DND-41 (cell line): ENCODE data around the gene TWIST2.

Experiments
- ATAC-seq: fragments of 200-7000 bp; cut with Tn5 transposase; 3 replicates; pipeline ENCODE4 v1.9.1; 2021; ENCODE audit warnings: low read depth; ENCODE audit not compliant: insufficient read depth
- DNase-seq: peaks from one replicate; pipeline ENCODE4 v3.0.0-alpha.2; 2020
- H2AFZ ChIP-seq: 2 replicates; pipeline ENCODE4 v1.6.0; 2012; ENCODE audit warnings: low read depth, low read length
- H3K27ac ChIP-seq: 2 replicates; pipeline ENCODE4 v1.5.1; 2012; ENCODE audit warnings: low read length, inconsistent platforms
- H3K27me3 ChIP-seq: fragments of 200-600 bp; sonication (generic); 2 replicates; pipeline ENCODE4 v1.6.0; 2012; ENCODE audit warnings: low read length, mild to moderate bottlenecking, inconsistent platforms; ENCODE audit not compliant: insufficient read depth, poor library complexity
- H3K36me3 ChIP-seq: 2 replicates; pipeline ENCODE4 v1.5.1; 2012; ENCODE audit warnings: low read length, inconsistent platforms; ENCODE audit not compliant: insufficient read depth
- H3K4me1 ChIP-seq: 2 replicates; pipeline ENCODE4 v1.5.1; 2012; ENCODE audit warnings: mild to moderate bottlenecking, low read length; ENCODE audit not compliant: insufficient read depth
- H3K4me2 ChIP-seq: 2 replicates; pipeline ENCODE4 v1.6.0; 2012; ENCODE audit warnings: mild to moderate bottlenecking, moderate library complexity, low read length, inconsistent platforms; ENCODE audit not compliant: insufficient read depth
- H3K4me3 ChIP-seq, 2 experiments: fragments of 200-600 bp in 1 of 2; shearing (Covaris generic) in 1 of 2; 2 replicates each; pipeline ENCODE4 v1.5.1; 2012 to 2016; ENCODE audit warnings: inconsistent platforms in 2 of 2, low read length in 2 of 2, mild to moderate bottlenecking in 2 of 2, low read depth in 1 of 2, moderate library complexity in 1 of 2
- H3K79me2 ChIP-seq: 2 replicates; pipeline ENCODE4 v1.6.0; 2012; ENCODE audit warnings: low read length, inconsistent platforms; ENCODE audit not compliant: insufficient read depth
- H3K9ac ChIP-seq: 2 replicates; pipeline ENCODE4 v1.6.0; 2012; ENCODE audit warnings: low read depth, mild to moderate bottlenecking, inconsistent platforms, low read length, moderate library complexity
- H3K9me3 ChIP-seq: 2 replicates; pipeline ENCODE4 v1.5.1; 2012; ENCODE audit warnings: low read length, moderate library complexity, mild to moderate bottlenecking, inconsistent platforms; ENCODE audit not compliant: insufficient read depth, severe bottlenecking
- H4K20me1 ChIP-seq: 2 replicates; pipeline ENCODE4 v1.6.0; 2012; ENCODE audit warnings: low read length; ENCODE audit not compliant: insufficient read depth
- CTCF ChIP-seq: IDR thresholded peaks from 2 replicates; pipeline ENCODE4 v1.5.1; 2012; ENCODE audit warnings: borderline replicate concordance, low read length, moderate library complexity, mild to moderate bottlenecking; ENCODE audit not compliant: poor library complexity, severe bottlenecking; ENCODE audit errors: extremely low read depth
- EZH2 ChIP-seq: IDR thresholded peaks from 3 replicates; pipeline ENCODE4 v1.6.1; 2012; ENCODE audit warnings: borderline replicate concordance, low read depth, mild to moderate bottlenecking, moderate library complexity, low read length, inconsistent platforms; ENCODE audit not compliant: severe bottlenecking

The TWIST2 gene

DNA sequence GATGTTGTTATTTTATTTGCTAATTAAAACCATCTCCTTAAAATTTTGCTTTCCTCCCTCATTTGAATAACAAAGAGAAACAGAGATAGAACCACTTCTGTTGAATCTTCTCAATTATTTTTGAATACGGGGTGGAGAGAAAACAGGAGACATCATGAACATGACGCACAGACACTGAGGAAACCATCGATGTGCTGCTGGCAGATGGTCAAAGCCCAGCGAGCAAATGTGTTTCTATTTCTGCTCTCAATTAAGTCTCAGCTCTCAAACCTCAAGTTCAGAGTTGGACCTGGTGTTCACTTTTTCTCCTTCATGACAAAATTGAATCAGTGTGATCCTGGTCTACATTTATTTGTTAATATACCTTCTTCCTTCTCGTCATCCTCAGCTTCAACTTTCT, 36.1 kb upstream of the TWIST2 start:
- Histone ChIP-seq H3K27ac (no peak overlapping the region), H4K20me1 (no peaks in the 10 kb centered on the region), H3K9ac (no peak overlapping the region), H3K4me2 (no peak overlapping the region), H3K4me1 (no peaks in the 10 kb centered on the region), H3K4me3 (no peak overlapping the region), H3K9me3 (no peaks in the 10 kb centered on the region), H3K36me3 (no peaks in the 10 kb centered on the region), H3K27me3 (peaks cover 2% of the 10 kb centered on the region), H3K79me2 (no peaks in the 10 kb centered on the region), H2AFZ (no peak overlapping the region)
- DNase-seq = no peak
- ATAC-seq = no peak
- TF ChIP-seq EZH2 (no peak), CTCF (no peak)

DNA sequence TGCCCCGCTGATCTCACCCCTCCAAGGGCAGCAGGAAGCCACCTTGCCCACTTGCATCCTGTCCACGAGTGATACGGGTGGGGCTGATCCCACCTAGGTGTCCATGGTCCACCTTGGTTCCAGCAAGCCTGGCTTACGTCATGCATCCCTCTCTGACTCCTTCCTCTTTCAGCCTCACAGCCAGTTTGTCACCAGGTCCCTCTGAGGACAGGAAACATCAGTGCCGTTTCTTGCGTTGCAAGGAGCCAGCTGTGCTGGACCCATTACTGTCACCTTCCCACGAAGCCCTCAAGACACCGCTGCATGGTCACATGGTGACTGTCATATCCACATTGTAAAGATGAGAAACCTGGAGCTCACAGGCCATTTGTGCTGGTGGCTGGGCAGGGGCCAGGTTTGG, 34.8 kb upstream of the TWIST2 start:
- ATAC-seq (no peak), DNase-seq (no peak)
- Histone ChIP-seq H3K9me3 (no peaks in the 10 kb centered on the region), H2AFZ (no peak overlapping the region), H3K4me2 (no peak overlapping the region), H3K36me3 (no peaks in the 10 kb centered on the region), H3K4me3 (no peak overlapping the region), H3K27me3 (peaks cover 2% of the 10 kb centered on the region), H3K9ac (no peak overlapping the region), H3K79me2 (no peaks in the 10 kb centered on the region), H3K27ac (no peak overlapping the region), H4K20me1 (no peaks in the 10 kb centered on the region), H3K4me1 (no peaks in the 10 kb centered on the region)
- no peak for TF ChIP-seq CTCF
- TF ChIP-seq EZH2 = no peak

- no peak for ATAC-seq
- H3K4me1 ChIP-seq = no peaks in the 10 kb centered on the region
- H3K79me2 ChIP-seq = no peaks in the 10 kb centered on the region
- H2AFZ ChIP-seq = no peak overlapping the region
- no peak for DNase-seq
- H3K4me3 ChIP-seq = no peak overlapping the region
- TF ChIP-seq EZH2 = no peak
- no peak for TF ChIP-seq CTCF
- no peak overlapping the region for H3K4me2 ChIP-seq
- H3K9me3 ChIP-seq = no peaks in the 10 kb centered on the region
- H3K27me3 ChIP-seq = peaks cover 2% of the 10 kb centered on the region
- no peak overlapping the region for H3K9ac ChIP-seq
- H4K20me1 ChIP-seq = no peaks in the 10 kb centered on the region
- H3K27ac ChIP-seq = no peak overlapping the region
- no peaks in the 10 kb centered on the region for H3K36me3 ChIP-seq
Measured at GRCh38 chr2:238814815-238815214, 33.1 kb upstream of the TWIST2 start.

- ATAC-seq = no peak
Measured at GRCh38 chr2:238816291-238816690, 31.6 kb upstream of the TWIST2 start.

More at GRCh38 chr2:238816291-238816690, 31.6 kb upstream of the TWIST2 start:
- Histone ChIP-seq H3K4me1 (no peaks in the 10 kb centered on the region), H3K79me2 (no peaks in the 10 kb centered on the region), H4K20me1 (no peaks in the 10 kb centered on the region), H3K27me3 (peaks cover 2% of the 10 kb centered on the region), H3K4me3 (no peak overlapping the region), H3K9ac (no peak overlapping the region), H3K36me3 (no peaks in the 10 kb centered on the region), H3K9me3 (no peaks in the 10 kb centered on the region), H2AFZ (no peak overlapping the region), H3K4me2 (no peak overlapping the region), H3K27ac (no peak overlapping the region)
- TF ChIP-seq CTCF (no peak), EZH2 (no peak)
- no peak for DNase-seq
